Stomach smooth muscle (tissue), 2 donors: ENCODE measurements around the gene PALD1.

ENCODE experiments used
- H3K27ac ChIP-seq: one replicate; pipeline ENCODE4 v1.7.0; 2013; ENCODE audit warnings: mild to moderate bottlenecking, low read length, inconsistent platforms
- H3K27me3 ChIP-seq, 2 donors: one replicate each; pipeline ENCODE4 v1.7.0; 2013; ENCODE audit warnings: low read length in 2 of 2; ENCODE audit not compliant: insufficient read depth in 2 of 2, control insufficient read depth in 1 of 2
- H3K36me3 ChIP-seq, 2 donors: one replicate each; pipeline ENCODE4 v1.7.0; 2013; ENCODE audit warnings: low read length in 2 of 2; ENCODE audit not compliant: control insufficient read depth in 2 of 2, insufficient read depth in 2 of 2
- H3K4me1 ChIP-seq: one replicate; pipeline ENCODE4 v1.7.0; 2013; ENCODE audit warnings: low read length; ENCODE audit not compliant: control insufficient read depth, insufficient read depth
- H3K4me3 ChIP-seq, 2 donors: one replicate each; pipeline ENCODE4 v1.7.0; 2013; ENCODE audit warnings: low read length in 2 of 2
- H3K9ac ChIP-seq, 2 donors: one replicate each; pipeline ENCODE4 v1.7.0; 2013; ENCODE audit warnings: low read length in 2 of 2, mild to moderate bottlenecking in 1 of 2
- H3K9me3 ChIP-seq, 2 donors: one replicate each; pipeline ENCODE4 v1.7.0; 2013; ENCODE audit warnings: low read length in 2 of 2; ENCODE audit not compliant: control insufficient read depth in 2 of 2
- donor health status: healthy.
- donor health status: Pancreatic carcinoma.

Gene PALD1

GRCh38 chr10:70441161-70441894 is 37.2 kb upstream of the PALD1 start, which contains the start of gene NODAL:
Gene NODAL (minus strand): TSS chr10:70441681. CDS start chr10:70441667, 14 bp downstream.
- H3K27me3 ChIP-seq = peaks cover 5 to 17% of the 10 kb centered on the region in 2 donors
- H3K4me3 ChIP-seq = peak within 1 kb of the TSS; percentile 46 to 64
- H3K4me1 ChIP-seq = peaks cover 22% of the 10 kb centered on the region
- H3K9me3 ChIP-seq = no peaks in the 10 kb centered on the region
- no peaks in the 10 kb centered on the region for H3K36me3 ChIP-seq
- peak within 1 kb of the TSS in 1 of 2 donors; percentile 2 for H3K9ac ChIP-seq
- H3K27ac ChIP-seq = no peak within 1 kb of the TSS

- Histone ChIP-seq H3K9ac (no peak overlapping the region), H3K4me3 (no peak overlapping the region), H3K4me1 (peaks cover 27% of the 10 kb centered on the region), H3K36me3 (no peaks in the 10 kb centered on the region), H3K27me3 (peaks cover 5 to 17% of the 10 kb centered on the region in 2 donors), H3K27ac (no peak overlapping the region), H3K9me3 (no peaks in the 10 kb centered on the region)
Measured at GRCh38 chr10:70441895-70442309, 36.7 kb upstream of the PALD1 start.

GRCh38 chr10:70442332-70442988 is 36.1 kb upstream of the PALD1 start:
- Histone ChIP-seq H3K9me3 (no peaks in the 10 kb centered on the region), H3K4me3 (no peak overlapping the region), H3K27ac (no peak overlapping the region), H3K27me3 (peaks cover 5 to 17% of the 10 kb centered on the region in 2 donors), H3K36me3 (no peaks in the 10 kb centered on the region), H3K4me1 (peaks cover 30% of the 10 kb centered on the region), H3K9ac (no peak overlapping the region)

GRCh38 chr10:70444744-70445143 is 33.8 kb upstream of the PALD1 start:
- Histone ChIP-seq H3K4me1 (peaks cover 42% of the 10 kb centered on the region), H3K36me3 (no peaks in the 10 kb centered on the region), H3K27me3 (peaks cover 5 to 17% of the 10 kb centered on the region in 2 donors), H3K9ac (no peak overlapping the region), H3K9me3 (no peaks in the 10 kb centered on the region), H3K27ac (no peak overlapping the region), H3K4me3 (no peak overlapping the region)

- Histone ChIP-seq H3K27ac (peak overlapping the region; percentile 55), H3K4me1 (peaks cover 38% of the 10 kb centered on the region), H3K27me3 (peaks cover 1 to 8% of the 10 kb centered on the region in 2 donors), H3K9me3 (no peaks in the 10 kb centered on the region), H3K4me3 (peak overlapping the region in 1 of 2 donors; percentile 35), H3K36me3 (no peaks in the 10 kb centered on the region), H3K9ac (peak overlapping the region; percentile 35 to 55)
Measured at GRCh38 chr10:70445718-70446657, 32.6 kb upstream of the PALD1 start.

- Histone ChIP-seq H3K4me1 (peaks cover 33% of the 10 kb centered on the region), H3K27ac (no peak overlapping the region), H3K9ac (no peak overlapping the region), H3K9me3 (no peaks in the 10 kb centered on the region), H3K27me3 (no peaks in the 10 kb centered on the region), H3K36me3 (no peaks in the 10 kb centered on the region), H3K4me3 (no peak overlapping the region)
Measured at GRCh38 chr10:70448236-70448635, 30.3 kb upstream of the PALD1 start.

- Histone ChIP-seq H3K27me3 (no peaks in the 10 kb centered on the region), H3K27ac (no peak overlapping the region), H3K4me1 (peaks cover 25% of the 10 kb centered on the region), H3K9me3 (no peaks in the 10 kb centered on the region), H3K4me3 (no peak overlapping the region), H3K9ac (no peak overlapping the region), H3K36me3 (no peaks in the 10 kb centered on the region)
Measured at GRCh38 chr10:70455213-70455630, 23.3 kb upstream of the PALD1 start.

- H3K27me3 ChIP-seq = no peaks in the 10 kb centered on the region
- H3K36me3 ChIP-seq = no peaks in the 10 kb centered on the region
- peaks cover 25% of the 10 kb centered on the region for H3K4me1 ChIP-seq
- H3K4me3 ChIP-seq = no peak overlapping the region
- H3K9ac ChIP-seq = no peak overlapping the region
- H3K27ac ChIP-seq = no peak overlapping the region
- no peaks in the 10 kb centered on the region for H3K9me3 ChIP-seq
Measured at GRCh38 chr10:70456164-70456563, 22.4 kb upstream of the PALD1 start.

- Histone ChIP-seq H3K9me3 (no peaks in the 10 kb centered on the region), H3K36me3 (no peaks in the 10 kb centered on the region), H3K4me1 (peaks cover 39% of the 10 kb centered on the region), H3K4me3 (peak overlapping the region; percentile 43 to 71), H3K27me3 (no peaks in the 10 kb centered on the region), H3K27ac (peak overlapping the region; percentile 92), H3K9ac (peak overlapping the region; percentile 47 to 57)
Measured at GRCh38 chr10:70457759-70458305, 20.7 kb upstream of the PALD1 start.
